BLaER1 treated with 17β-estradiol and CSF1 and Interleukin-3, amounts not matched to agents 10 nM and 100 nM (cell line): ENCODE measurements around the gene SATB1.
A peak's percentile ranks its signal among the peaks of the same experiment; 100 is the strongest.

Experiments
- H3K27ac ChIP-seq, 11 experiments: shearing (Covaris generic); formaldehyde crosslinking; 2 replicates each; pipeline ENCODE4 v1.8.1; 2022
- H3K27me3 ChIP-seq, 11 experiments: shearing (Covaris generic); formaldehyde crosslinking; 2 replicates each; pipeline ENCODE4 v1.8.1; 2022
- H3K36me3 ChIP-seq, 11 experiments: shearing (Covaris generic); formaldehyde crosslinking; 2 replicates each; pipeline ENCODE4 v1.8.1; 2022
- H3K4me1 ChIP-seq, 10 experiments: shearing (Covaris generic); formaldehyde crosslinking; 2 replicates each; pipeline ENCODE4 v1.8.1; 2022
- H3K4me2 ChIP-seq, 11 experiments: shearing (Covaris generic); formaldehyde crosslinking; 2 replicates each; pipeline ENCODE4 v1.8.1; 2022
- H3K4me3 ChIP-seq, 10 experiments: shearing (Covaris generic); formaldehyde crosslinking; 2 replicates each; pipeline ENCODE4 v1.8.1; 2022
- H3K9ac ChIP-seq, 11 experiments: shearing (Covaris generic); formaldehyde crosslinking; 2 replicates each; pipeline ENCODE4 v1.8.1; 2022
- H3K9me3 ChIP-seq, 11 experiments: shearing (Covaris generic); formaldehyde crosslinking; replicated peaks in 1 of 11; 2 replicates each; pipeline ENCODE4 v1.8.1; 2022
- H4K20me1 ChIP-seq, 11 experiments: shearing (Covaris generic); formaldehyde crosslinking; 2 replicates each; pipeline ENCODE4 v1.8.1; 2022
- Cebpa-rat ChIP-seq, 11 experiments: shearing (Covaris generic); IDR thresholded peaks; 2 replicates each; pipeline ENCODE4 v1.8.1; 2022

The SATB1 gene

DNA sequence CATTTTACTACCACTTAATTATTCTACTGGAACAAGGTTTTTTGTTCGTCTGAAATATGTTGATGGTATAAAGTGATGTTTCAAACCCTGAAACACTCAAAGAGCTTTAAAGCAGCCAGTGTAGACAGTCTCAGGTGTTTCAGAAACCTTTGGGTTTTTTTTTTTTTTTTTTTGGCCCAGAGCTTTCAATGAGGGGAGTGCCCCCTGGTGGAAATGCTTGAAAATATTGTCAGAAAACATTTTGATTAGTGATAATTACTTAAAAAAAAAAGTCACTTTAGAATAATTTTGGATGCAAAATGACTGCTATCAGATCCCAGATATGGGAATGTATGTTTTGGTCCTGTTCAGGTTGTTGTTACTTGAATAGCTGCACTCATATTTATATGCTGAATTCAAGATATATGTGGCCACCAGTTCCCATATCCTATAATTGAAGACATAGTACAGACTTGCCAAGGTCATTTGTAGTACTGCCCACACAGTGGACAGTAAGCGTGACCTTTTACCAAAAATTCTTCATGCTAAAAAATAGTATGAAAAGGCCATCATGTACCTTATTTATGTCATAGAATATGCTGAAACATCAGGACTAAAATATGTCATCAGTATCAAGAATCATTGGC is 35.9 kb downstream of the SATB1 start:
- Histone ChIP-seq H3K4me2 (no peak overlapping the region), H3K27me3 (no peaks in the 10 kb centered on the region), H3K9me3 (no peaks in the 10 kb centered on the region), H3K4me3 (no peak overlapping the region), H4K20me1 (peaks cover 0 to 52% (median 0%) of the 10 kb centered on the region in 11 experiments; a peak in 2 of 22 replicates), H3K4me1 (peaks cover 0 to 13% (median 0%) of the 10 kb centered on the region in 10 experiments; a peak in 1 of 20 replicates), H3K36me3 (peaks cover 44 to 95% (median 67%) of the 10 kb centered on the region in 11 experiments), H3K9ac (no peak overlapping the region), H3K27ac (peak overlapping the region in 2 of 11 experiments; percentile 6 to 43; a peak in 4 of 22 replicates)
- no peak for TF ChIP-seq Cebpa-rat (IDR thresholded peaks at IDR 0.05)

DNA sequence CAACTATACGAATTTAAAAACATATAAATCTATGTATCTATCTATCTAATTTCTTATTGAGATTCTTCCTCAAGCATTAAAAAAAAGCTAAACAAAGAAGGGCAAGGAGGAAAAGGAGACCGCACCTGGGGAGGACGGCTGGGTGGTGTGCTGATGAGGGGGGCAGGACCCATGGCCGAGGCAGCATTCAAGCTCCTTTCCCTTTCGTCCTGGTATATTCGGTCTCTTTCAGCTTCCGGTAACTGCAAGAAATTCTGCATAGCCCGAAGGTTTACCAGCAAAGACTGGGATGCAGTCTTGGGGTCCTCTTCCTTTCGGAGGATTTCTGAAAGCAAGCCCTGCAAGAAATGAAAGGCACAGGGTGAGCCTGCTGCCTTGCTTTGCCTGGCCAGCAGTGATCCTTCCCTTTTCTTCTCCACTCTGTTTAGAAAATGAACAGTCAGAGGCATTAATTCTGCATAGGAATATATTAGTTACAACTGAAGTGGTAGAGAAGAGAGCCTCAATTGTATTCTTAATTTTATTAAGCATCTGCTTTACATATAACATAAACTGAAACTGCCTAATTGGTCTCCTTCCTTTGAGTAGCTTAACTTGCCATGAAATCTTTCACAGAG is 38.8 kb downstream of the SATB1 start:
- Histone ChIP-seq H3K27me3 (no peaks in the 10 kb centered on the region), H3K4me1 (peaks cover 0 to 13% (median 0%) of the 10 kb centered on the region in 10 experiments; a peak in 3 of 20 replicates), H3K36me3 (peaks cover 55 to 96% (median 66%) of the 10 kb centered on the region in 11 experiments), H3K9ac (no peak overlapping the region), H4K20me1 (peaks cover 0 to 49% (median 0%) of the 10 kb centered on the region in 11 experiments; a peak in 2 of 22 replicates), H3K4me2 (no peak overlapping the region), H3K4me3 (no peak overlapping the region), H3K27ac (0 out of 22 replicates have a peak overlapping the region, but pooled peaks of 1 of the 11 experiments have one; percentile 0), H3K9me3 (no peaks in the 10 kb centered on the region)
- no peak for TF ChIP-seq Cebpa-rat (IDR thresholded peaks at IDR 0.05)

DNA sequence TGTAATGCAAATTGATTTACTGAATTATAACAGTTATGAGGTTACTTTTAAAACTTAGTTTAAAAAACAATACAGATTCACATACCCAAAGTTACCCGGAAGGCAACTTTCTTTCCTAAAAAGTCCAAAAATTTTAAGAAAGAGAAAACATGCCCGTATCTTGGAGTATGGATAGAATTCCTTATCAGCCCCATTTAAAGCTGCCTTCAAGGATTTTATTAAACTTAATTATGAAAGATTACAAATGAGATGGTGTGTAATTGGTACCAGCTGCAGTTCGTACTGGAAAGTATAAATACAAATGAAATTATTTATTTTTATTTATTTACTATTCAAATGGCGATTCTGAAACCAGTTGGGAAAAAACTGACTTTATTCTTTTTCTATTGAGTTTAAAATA is 39.4 kb downstream of the SATB1 start:
- Histone ChIP-seq H3K27ac (no peak overlapping the region), H3K36me3 (peaks cover 57 to 99% (median 71%) of the 10 kb centered on the region in 11 experiments), H3K4me3 (no peak overlapping the region), H3K4me1 (peaks cover 0 to 13% (median 0%) of the 10 kb centered on the region in 10 experiments; a peak in 3 of 20 replicates), H3K4me2 (no peak overlapping the region), H3K9me3 (no peaks in the 10 kb centered on the region), H3K9ac (no peak overlapping the region), H3K27me3 (no peaks in the 10 kb centered on the region), H4K20me1 (peaks cover 0 to 51% (median 0%) of the 10 kb centered on the region in 11 experiments; a peak in 2 of 22 replicates)
- TF ChIP-seq Cebpa-rat (IDR thresholded peaks at IDR 0.05) = no peak

- Histone ChIP-seq H3K27ac (no peak overlapping the region), H3K27me3 (no peaks in the 10 kb centered on the region), H3K36me3 (peaks cover 66 to 100% (median 84%) of the 10 kb centered on the region in 11 experiments), H3K4me1 (peaks cover 0 to 4% (median 0%) of the 10 kb centered on the region in 10 experiments; a peak in 2 of 20 replicates), H4K20me1 (peaks cover 0 to 32% (median 0%) of the 10 kb centered on the region in 11 experiments; a peak in 2 of 22 replicates), H3K9me3 (no peaks in the 10 kb centered on the region), H3K4me3 (no peak overlapping the region), H3K4me2 (no peak overlapping the region), H3K9ac (no peak overlapping the region)
- no peak for TF ChIP-seq Cebpa-rat (IDR thresholded peaks at IDR 0.05)
Observed at GRCh38 chr3:18382760-18383369, 42.3 kb downstream of the SATB1 start.

DNA sequence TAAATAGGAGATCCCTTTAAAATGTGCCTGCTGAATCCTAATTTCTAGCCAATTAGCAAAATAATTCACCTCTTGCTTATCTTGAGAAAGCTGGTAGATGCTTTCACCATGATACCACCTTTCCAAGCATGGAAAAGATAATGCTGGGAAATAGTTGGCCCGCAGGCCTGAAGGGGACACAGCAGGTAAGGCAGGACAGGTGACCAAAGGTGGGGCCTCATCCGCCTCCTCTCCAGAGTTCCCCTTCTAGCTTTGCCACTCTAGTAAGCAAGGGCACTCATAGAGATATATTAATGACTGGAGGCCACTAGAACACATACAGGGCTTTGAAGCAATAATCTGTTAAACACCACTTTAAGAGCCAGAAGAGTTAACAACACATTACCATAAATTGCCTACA is 45.5 kb downstream of the SATB1 start:
- Histone ChIP-seq H3K27ac (no peak overlapping the region), H3K4me2 (no peak overlapping the region), H3K27me3 (no peaks in the 10 kb centered on the region), H3K9me3 (no peaks in the 10 kb centered on the region), H3K4me1 (peaks cover 0 to 4% (median 0%) of the 10 kb centered on the region in 10 experiments; a peak in 2 of 20 replicates), H4K20me1 (peaks cover 0 to 34% (median 0%) of the 10 kb centered on the region in 11 experiments; a peak in 2 of 22 replicates), H3K36me3 (peaks cover 65 to 100% (median 86%) of the 10 kb centered on the region in 11 experiments), H3K9ac (no peak overlapping the region), H3K4me3 (no peak overlapping the region)
- TF ChIP-seq Cebpa-rat (IDR thresholded peaks at IDR 0.05) = no peak

DNA sequence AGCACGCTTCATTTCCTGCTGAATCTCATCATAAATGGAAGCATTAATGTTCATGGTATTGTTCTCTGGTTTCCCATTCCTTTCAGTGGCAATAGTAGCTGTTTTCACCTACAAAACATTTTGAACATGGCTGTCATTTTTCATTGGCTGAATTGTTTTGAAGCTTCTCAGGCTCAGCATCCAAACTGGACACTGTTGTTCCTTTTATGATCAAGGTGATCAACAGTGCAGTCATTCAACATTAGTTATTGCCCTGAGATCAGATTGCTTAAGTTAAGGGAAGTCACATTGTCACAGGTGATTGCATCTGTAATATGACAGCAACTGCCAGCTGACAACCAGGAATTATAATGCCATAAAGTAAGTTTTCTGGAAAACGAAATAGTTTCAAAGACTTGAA is 46.9 kb downstream of the SATB1 start:
- H3K27ac ChIP-seq = no peak overlapping the region
- peaks cover 67 to 100% (median 90%) of the 10 kb centered on the region in 11 experiments for H3K36me3 ChIP-seq
- H3K4me2 ChIP-seq = no peak overlapping the region
- no peaks in the 10 kb centered on the region for H3K9me3 ChIP-seq
- no peaks in the 10 kb centered on the region for H3K27me3 ChIP-seq
- H3K4me1 ChIP-seq = peaks cover 0 to 4% (median 0%) of the 10 kb centered on the region in 10 experiments; a peak in 2 of 20 replicates
- H3K9ac ChIP-seq = no peak overlapping the region
- no peak for TF ChIP-seq Cebpa-rat (IDR thresholded peaks at IDR 0.05)
- H3K4me3 ChIP-seq = no peak overlapping the region
- H4K20me1 ChIP-seq = peaks cover 0 to 27% (median 0%) of the 10 kb centered on the region in 11 experiments; a peak in 2 of 22 replicates

- H3K27me3 ChIP-seq = no peaks in the 10 kb centered on the region
- peaks cover 0 to 19% (median 0%) of the 10 kb centered on the region in 11 experiments; a peak in 1 of 22 replicates for H4K20me1 ChIP-seq
- H3K9ac ChIP-seq = no peak overlapping the region
- H3K27ac ChIP-seq = no peak overlapping the region
- H3K9me3 ChIP-seq = no peaks in the 10 kb centered on the region
- no peaks in the 10 kb centered on the region for H3K4me1 ChIP-seq
- no peak overlapping the region for H3K4me3 ChIP-seq
- H3K36me3 ChIP-seq = peaks cover 63 to 100% (median 91%) of the 10 kb centered on the region in 11 experiments
- no peak overlapping the region for H3K4me2 ChIP-seq
- no peak for TF ChIP-seq Cebpa-rat (IDR thresholded peaks at IDR 0.05)
Observed at GRCh38 chr3:18376682-18377081, 48.5 kb downstream of the SATB1 start.

- peaks cover 58 to 97% (median 80%) of the 10 kb centered on the region in 11 experiments for H3K36me3 ChIP-seq
- no peak for TF ChIP-seq Cebpa-rat (IDR thresholded peaks at IDR 0.05)
Observed at GRCh38 chr3:18372786-18373405, 52.2 kb downstream of the SATB1 start.

More at GRCh38 chr3:18372786-18373405, 52.2 kb downstream of the SATB1 start:
- H3K4me3 ChIP-seq = no peak overlapping the region
- H3K4me1 ChIP-seq = peaks cover 0 to 20% (median 13%) of the 10 kb centered on the region in 10 experiments; a peak in 12 of 20 replicates
- H3K4me2 ChIP-seq = no peak overlapping the region
- no peak overlapping the region for H3K27ac ChIP-seq
- no peak overlapping the region for H3K9ac ChIP-seq
- no peaks in the 10 kb centered on the region for H3K27me3 ChIP-seq
- H4K20me1 ChIP-seq = peaks cover 0 to 12% (median 0%) of the 10 kb centered on the region in 11 experiments; a peak in 1 of 22 replicates
- H3K9me3 ChIP-seq = no peaks in the 10 kb centered on the region
